ENCODE results near the gene ATG4D. TPM values are rescaled to one million over a fixed set of nuclear protein-coding genes. Genes with fewer than 3 reads are reported as not detected.

ATG4D gene
- total RNA-seq, 2 experiments from 2014 or later: 29.6 to 46.8 TPM

GRCh38 chr19:10566658-10567410, 23.1 kb downstream of the ATG4D start:
- peak; percentile 45 for DNase-seq (ENCODE audit: low spot score)
- H3K9me2 ChIP-seq (ENCODE audit: insufficient read depth, low read length): no peaks in the 10 kb centered on the region
- peak overlapping the region; percentile 76 for H3K4me3 ChIP-seq (ENCODE audit: low read depth, low read length, poor library complexity, severe bottlenecking)
- H2AFZ ChIP-seq (ENCODE audit: low read length): no peak overlapping the region
- H3K4me2 ChIP-seq (ENCODE audit: low read length): peak overlapping the region; percentile 89
- ChIA-PET CTCF (ENCODE audit: unreplicated experiment) (no interaction called here), POLR2A (interaction anchor here (0.6 to 0.7 kb wide), 2 partner anchors 14 to 60 kb away, joined by 3 to 4 read pairs; no protein-coding TSS in a partner anchor)
- H3K27ac ChIP-seq (ENCODE audit: low read depth, low read length, poor library complexity, severe bottlenecking): peak overlapping the region; percentile 81
- peaks cover 21% of the 10 kb centered on the region for H3K36me3 ChIP-seq (ENCODE audit: insufficient read depth, low read length)
- intact Hi-C loops (cut with micrococcal nuclease; ENCODE audit: unreplicated experiment): loop anchor here (5.0 to 10.0 kb wide), 5 partner anchors 85 to 308 kb away; partner anchors contain the start of genes CARM1, ICAM3, ILF3 and RAVER1
- H3K4me1 ChIP-seq (ENCODE audit: insufficient read depth, low read length, poor library complexity, severe bottlenecking): peaks cover 33% of the 10 kb centered on the region
- H3K79me2 ChIP-seq (ENCODE audit: insufficient read depth, low read depth, low read length): peaks cover 31% of the 10 kb centered on the region
- no TSS peak for BruUV-seq (replicated peaks)
- TF ChIP-seq EZH2phosphoT487 (IDR thresholded peaks at IDR 0.05; ENCODE audit: borderline replicate concordance, low read depth, low read length) (no peak), CTCF (conservative IDR thresholded peaks at IDR 0.05; ENCODE audit: low read length) (no peak)
- no peaks in the 10 kb centered on the region for H3K9me3 ChIP-seq (ENCODE audit: low read length)
- no peaks in the 10 kb centered on the region for H4K20me1 ChIP-seq (ENCODE audit: insufficient read depth, low read length)

- no peaks in the 10 kb centered on the region for H3K9me2 ChIP-seq (ENCODE audit: insufficient read depth, low read length)
- intact Hi-C loops (cut with micrococcal nuclease; ENCODE audit: unreplicated experiment): loop anchor here (2.0 to 10.0 kb wide), 6 partner anchors 85 to 307 kb away; partner anchors contain the start of genes CARM1, ICAM3, ILF3 and RAVER1
- peak overlapping the region; percentile 76 for H3K4me3 ChIP-seq (ENCODE audit: low read depth, low read length, poor library complexity, severe bottlenecking)
- H3K36me3 ChIP-seq (ENCODE audit: insufficient read depth, low read length): peaks cover 16% of the 10 kb centered on the region
- peak overlapping the region; percentile 95 for H3K27ac ChIP-seq (ENCODE audit: low read depth, low read length, poor library complexity, severe bottlenecking)
- no peak for DNase-seq (ENCODE audit: low spot score)
- POLR2A ChIA-PET: no interaction called here
- no peaks in the 10 kb centered on the region for H4K20me1 ChIP-seq (ENCODE audit: insufficient read depth, low read length)
- no peak overlapping the region for H2AFZ ChIP-seq (ENCODE audit: low read length)
- BruUV-seq (replicated peaks): no TSS peak
- peaks cover 40% of the 10 kb centered on the region for H3K4me1 ChIP-seq (ENCODE audit: insufficient read depth, low read length, poor library complexity, severe bottlenecking)
- TF ChIP-seq CTCF (conservative IDR thresholded peaks at IDR 0.05; ENCODE audit: low read length) (no peak), EZH2phosphoT487 (IDR thresholded peaks at IDR 0.05; ENCODE audit: borderline replicate concordance, low read depth, low read length) (no peak)
- peaks cover 31% of the 10 kb centered on the region for H3K79me2 ChIP-seq (ENCODE audit: insufficient read depth, low read depth, low read length)
- H3K4me2 ChIP-seq (ENCODE audit: low read length): peak overlapping the region; percentile 89
- H3K9me3 ChIP-seq (ENCODE audit: low read length): no peaks in the 10 kb centered on the region
- CTCF ChIA-PET (ENCODE audit: unreplicated experiment): no interaction called here
Observed at GRCh38 chr19:10567656-10568055, 24.0 kb downstream of the ATG4D start.

All from OCI-LY7 (cell line).